Ovary (tissue), 9 donors: ENCODE results near the gene GRPR. TPM values are rescaled to one million over a fixed set of nuclear protein-coding genes. Genes with fewer than 3 reads are reported as not detected.

Experiments
- DNase-seq, 5 donors: peaks; one replicate each; pipeline ENCODE4 v3.0.0-alpha.2; 2019 to 2020
- H3K27ac ChIP-seq, 2 donors: fragments of 200-600 bp; one replicate each; pipeline versions ENCODE4 v1.5.1 to v1.8.0; 2019 to 2022
- H3K27me3 ChIP-seq: fragments of 200-600 bp; one replicate; pipeline ENCODE4 v1.8.0; 2022
- H3K36me3 ChIP-seq: fragments of 200-600 bp; sonication (generic); one replicate; pipeline ENCODE4 v1.5.1; 2019
- H3K4me1 ChIP-seq: one replicate; pipeline ENCODE4 v1.8.1; 2013; ENCODE audit warnings: mild to moderate bottlenecking, moderate library complexity; ENCODE audit not compliant: insufficient read depth
- H3K4me3 ChIP-seq: fragments of 200-600 bp; sonication (generic); one replicate; pipeline ENCODE4 v1.5.1; 2017
- H3K9me3 ChIP-seq, 2 donors: fragments of 200-600 bp in 1 of 2; sonication (generic) in 1 of 2; one replicate each; pipeline versions ENCODE4 v1.5.1 to v1.8.1; 2013 to 2019; ENCODE audit warnings: mild to moderate bottlenecking in 1 of 2, moderate library complexity in 1 of 2
- EP300 ChIP-seq: sonication (generic); formaldehyde crosslinking; IDR thresholded peaks from one replicate; pipeline ENCODE4 v1.6.1; 2017; ENCODE audit warnings: antibody characterized with exemption
- POLR2A ChIP-seq: fragments of 450-650 bp; IDR thresholded peaks from one replicate; pipeline ENCODE4 v1.6.1; 2017; ENCODE audit warnings: antibody characterized with exemption, mild to moderate bottlenecking, moderate library complexity
- WGBS, 3 donors: extraction: QIAGEN DNeasy Blood & Tissue Kit in 1 of 3; methylation state at CpG; one replicate each; pipeline versions ENCODE4 v1.1.5 to v1.1.7; 2013 to 2017; 5-methylcytosine and 5-hydroxymethylcytosine counted together
- intact Hi-C, 4 donors: fragments of 100-400 bp; cut with DNase I; formaldehyde crosslinking; loops; one replicate each; pipeline versions ENCODE4 v1.11.0 to v1.15.1; 2022 to 2023
- polyA plus RNA-seq, 2 donors: library from polyadenylated mRNA; stranded (reverse); fragments of 200-250 nt in 1 of 2; fragments of 350-450 nt in 1 of 2; fragmentation: Illumina TruSeq in 1 of 2; extraction: RNeasy Lipid Tissue Mini Kit (QIAGEN cat#74804) in 1 of 2; gene quantifications; one replicate each; pipeline ENCODE4 v1.2.3, GENCODE V29; 2013 to 2014
- total RNA-seq, 7 donors: library from RNA; depleted of rRNA in 2 of 7; stranded (reverse); fragments of >200 nt in 2 of 7; fragmentation: NEBNext Ultra II Directional in 3 of 7; extraction: Animal tissue kit (Norgen Biotek cat#: 25700) in 3 of 7; gene quantifications; one replicate each; pipeline versions ENCODE4 v1.1.0 to v1.2.4, GENCODE V29; 2016 to 2023
- TF ChIP-seq, protein P1 (sequence below), 3 donors: fragments of 450-650 bp in 2 of 3; fragments of 200-600 bp in 1 of 3; IDR thresholded peaks; one replicate each; pipeline versions ENCODE4 v1.5.1 to v1.8.0; 2016 to 2022; ENCODE audit warnings: antibody characterized with exemption in 3 of 3, mild to moderate bottlenecking in 1 of 3
- donor health status: DM: no; HTN: no; CAD: no; lungs with moderate emphysema.
- donor health status: DM: no; HTN: no; CAD: no.
- donor health status: Bipolar disorder and iron deficiency.
- donor health status: DM: yes; HTN: yes; CAD: no.
- donor health status: DM: no; HTN: no; CAD: no.
- donor health status: DM: yes; HTN: yes; CAD: no.

Gene GRPR
- total and polyA plus RNA-seq, 9 donors = 0.05 to 0.13 (median 0.08) TPM; not detected in 6

DNA sequence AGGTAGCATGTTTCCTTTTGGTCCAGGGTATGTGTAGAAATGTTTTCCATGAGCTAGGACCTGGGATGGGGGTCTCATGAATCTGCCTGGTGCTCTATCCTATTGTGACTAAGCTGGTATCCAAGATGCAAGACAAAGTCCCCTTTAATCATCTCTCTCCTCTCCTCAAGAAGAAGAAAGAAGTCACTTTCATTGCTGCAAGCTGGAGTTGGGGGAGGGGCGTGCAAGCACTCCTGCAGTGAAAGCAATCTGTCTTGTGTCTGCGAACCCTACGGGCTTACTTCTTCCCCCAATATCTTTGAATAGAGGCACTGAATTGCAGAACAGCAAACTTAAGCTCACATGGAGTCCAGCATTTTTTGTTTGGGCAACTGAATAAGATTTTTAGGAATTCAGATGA, 27.2 kb upstream of the GRPR start:
- no peaks in the 10 kb centered on the region for H3K9me3 ChIP-seq
- intact Hi-C loops = no loop called here
- no peak overlapping the region for H3K4me3 ChIP-seq
- TF ChIP-seq POLR2A (no peak), EP300 (no peak)
- TF ChIP-seq, protein P1, sequence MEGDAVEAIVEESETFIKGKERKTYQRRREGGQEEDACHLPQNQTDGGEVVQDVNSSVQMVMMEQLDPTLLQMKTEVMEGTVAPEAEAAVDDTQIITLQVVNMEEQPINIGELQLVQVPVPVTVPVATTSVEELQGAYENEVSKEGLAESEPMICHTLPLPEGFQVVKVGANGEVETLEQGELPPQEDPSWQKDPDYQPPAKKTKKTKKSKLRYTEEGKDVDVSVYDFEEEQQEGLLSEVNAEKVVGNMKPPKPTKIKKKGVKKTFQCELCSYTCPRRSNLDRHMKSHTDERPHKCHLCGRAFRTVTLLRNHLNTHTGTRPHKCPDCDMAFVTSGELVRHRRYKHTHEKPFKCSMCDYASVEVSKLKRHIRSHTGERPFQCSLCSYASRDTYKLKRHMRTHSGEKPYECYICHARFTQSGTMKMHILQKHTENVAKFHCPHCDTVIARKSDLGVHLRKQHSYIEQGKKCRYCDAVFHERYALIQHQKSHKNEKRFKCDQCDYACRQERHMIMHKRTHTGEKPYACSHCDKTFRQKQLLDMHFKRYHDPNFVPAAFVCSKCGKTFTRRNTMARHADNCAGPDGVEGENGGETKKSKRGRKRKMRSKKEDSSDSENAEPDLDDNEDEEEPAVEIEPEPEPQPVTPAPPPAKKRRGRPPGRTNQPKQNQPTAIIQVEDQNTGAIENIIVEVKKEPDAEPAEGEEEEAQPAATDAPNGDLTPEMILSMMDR (IDR thresholded peaks at IDR 0.05) = no peak
- 38 to 53% (median 40%) methylated on average over 3 of the region's 3 CpGs for WGBS, 3 donors
- H3K4me1 ChIP-seq = no peaks in the 10 kb centered on the region
- H3K27ac ChIP-seq = no peak overlapping the region
- DNase-seq = no peak
- H3K36me3 ChIP-seq = no peaks in the 10 kb centered on the region
- H3K27me3 ChIP-seq = no peaks in the 10 kb centered on the region

DNA sequence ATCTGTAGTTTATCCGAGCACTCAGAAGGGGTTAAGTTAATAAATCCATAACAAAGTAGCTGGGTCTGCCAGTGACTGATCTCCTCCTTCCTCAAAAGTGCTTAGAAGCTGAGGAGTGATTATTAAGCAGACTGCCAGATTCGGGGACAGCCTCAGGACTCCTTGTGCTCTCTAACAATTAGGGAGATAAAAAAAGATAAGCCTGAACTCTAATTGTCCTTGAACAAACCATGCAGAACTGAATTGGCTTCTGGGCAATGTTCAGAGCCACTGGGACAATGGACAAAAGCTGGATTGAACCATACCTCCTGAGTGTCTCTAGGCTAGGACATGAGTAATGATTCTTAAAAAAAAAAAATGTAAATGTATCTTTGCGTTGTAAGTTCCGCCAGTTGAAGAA, 22.7 kb upstream of the GRPR start:
- 42 to 44% (median 42%) methylated on average over 4 of the region's 4 CpGs for WGBS, 3 donors
- TF ChIP-seq POLR2A (no peak), EP300 (no peak)
- TF ChIP-seq, protein P1 (IDR thresholded peaks at IDR 0.05) = no peak
- no peaks in the 10 kb centered on the region for H3K27me3 ChIP-seq
- H3K36me3 ChIP-seq = no peaks in the 10 kb centered on the region
- no peaks in the 10 kb centered on the region for H3K4me1 ChIP-seq
- no peak for DNase-seq
- no peak overlapping the region for H3K27ac ChIP-seq
- no peak overlapping the region for H3K4me3 ChIP-seq
- H3K9me3 ChIP-seq = no peaks in the 10 kb centered on the region
- intact Hi-C loops = no loop called here

DNA sequence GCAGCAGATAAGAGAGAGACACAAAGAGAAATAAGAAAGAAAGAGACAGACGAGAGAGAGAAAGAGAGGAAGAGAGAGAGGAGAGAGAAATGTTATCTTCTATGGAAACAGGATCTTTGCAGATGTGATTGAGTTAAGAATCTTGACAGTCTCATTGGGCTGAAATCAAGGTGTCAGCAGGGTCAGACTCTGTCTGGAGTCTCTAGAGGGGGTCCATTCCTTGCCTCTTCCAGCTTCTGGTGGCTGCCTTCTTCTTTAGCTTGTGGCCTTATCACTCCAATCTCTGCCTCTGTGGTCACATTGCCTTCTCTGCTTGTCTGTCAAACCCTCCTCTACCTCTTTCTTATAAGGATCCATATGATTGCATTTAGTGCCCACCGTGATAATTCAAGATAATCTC, 21.8 kb upstream of the GRPR start:
- intact Hi-C loops = no loop called here
- Histone ChIP-seq H3K27me3 (no peaks in the 10 kb centered on the region), H3K36me3 (no peaks in the 10 kb centered on the region), H3K4me3 (no peak overlapping the region), H3K27ac (no peak overlapping the region), H3K4me1 (no peaks in the 10 kb centered on the region), H3K9me3 (no peaks in the 10 kb centered on the region)
- 57 to 67% (median 63%) methylated on average over 2 of the region's 2 CpGs for WGBS, 3 donors
- TF ChIP-seq POLR2A (no peak), EP300 (no peak)
- TF ChIP-seq, protein P1 (IDR thresholded peaks at IDR 0.05) = no peak
- DNase-seq = no peak

DNA sequence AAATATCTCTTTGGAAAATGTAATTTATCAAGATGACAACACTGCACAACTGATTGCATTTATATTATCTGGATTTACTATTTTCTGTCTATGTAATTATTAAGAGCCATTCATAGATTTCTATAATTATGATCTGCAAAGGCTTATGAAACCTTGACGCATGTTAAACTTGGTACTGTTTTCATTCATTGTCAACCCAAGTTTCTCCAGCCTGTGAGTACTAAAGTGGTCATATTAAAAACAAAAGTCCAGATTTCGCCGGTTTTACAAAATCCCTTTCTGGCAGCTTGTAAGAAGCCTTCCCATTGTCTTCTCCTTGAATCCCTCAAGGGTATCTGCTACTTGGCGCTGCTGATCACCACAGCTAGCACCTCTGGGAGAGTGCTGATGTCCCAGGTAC, 19.7 kb upstream of the GRPR start:
- no peaks in the 10 kb centered on the region for H3K4me1 ChIP-seq
- no peak for DNase-seq
- intact Hi-C loops = no loop called here
- no peaks in the 10 kb centered on the region for H3K27me3 ChIP-seq
- no peak overlapping the region for H3K27ac ChIP-seq
- no peak overlapping the region for H3K4me3 ChIP-seq
- no peaks in the 10 kb centered on the region for H3K36me3 ChIP-seq
- WGBS, 3 donors = 87 to 90% (median 90%) methylated on average over 4 of the region's 4 CpGs
- no peaks in the 10 kb centered on the region for H3K9me3 ChIP-seq
- TF ChIP-seq POLR2A (no peak), EP300 (no peak)
- TF ChIP-seq, protein P1 (IDR thresholded peaks at IDR 0.05) = no peak

DNA sequence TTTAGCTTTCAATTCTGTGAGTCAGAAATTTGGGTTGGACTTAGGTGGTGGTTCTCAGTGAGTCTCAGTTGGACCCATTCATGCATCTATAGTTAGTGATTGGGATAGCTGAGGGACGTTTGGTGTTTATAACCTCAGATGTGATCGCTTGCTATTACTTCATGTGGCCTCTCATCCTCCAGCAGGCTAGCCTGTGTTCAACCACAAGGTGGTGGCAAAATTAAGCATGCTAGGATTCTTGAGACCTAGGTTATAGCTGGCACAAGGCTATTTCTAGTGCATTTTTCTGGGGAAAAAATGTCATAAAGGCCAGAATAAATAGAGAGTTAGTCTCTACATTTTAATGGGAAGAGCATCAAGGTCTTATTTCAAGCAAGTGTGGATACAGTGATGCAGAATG, 10.9 kb upstream of the GRPR start:
- intact Hi-C loops = no loop called here

More for the DNA sequence above, 10.9 kb upstream of the GRPR start:
- TF ChIP-seq, protein P1 (IDR thresholded peaks at IDR 0.05) = no peak
- TF ChIP-seq EP300 (no peak), POLR2A (no peak)
- H3K4me3 ChIP-seq = no peak overlapping the region
- no peaks in the 10 kb centered on the region for H3K36me3 ChIP-seq
- H3K27ac ChIP-seq = no peak overlapping the region
- WGBS, 3 donors = 59 to 68% (median 63%) methylated on average over 2 of the region's 2 CpGs
- no peak for DNase-seq
- H3K9me3 ChIP-seq = no peaks in the 10 kb centered on the region
- H3K27me3 ChIP-seq = no peaks in the 10 kb centered on the region
- no peaks in the 10 kb centered on the region for H3K4me1 ChIP-seq
